Measurements from ENCODE around the gene OFD1. TPM values are rescaled to one million over a fixed set of nuclear protein-coding genes. Genes with fewer than 3 reads are reported as not detected.

OFD1 gene
- total RNA-seq: 10.3 and 10.8 TPM in 2 replicates

GRCh38 chrX:13734278-13735172, at the start of gene OFD1, which contains the start of gene TRAPPC2:
TSS of gene OFD1 (plus strand) at chrX:13734748. CDS start at chrX:13735072, 324 bp downstream.
TSS of gene TRAPPC2 (minus strand) at chrX:13734620. CDS start at chrX:13719963, 14,657 bp downstream.

DNA sequence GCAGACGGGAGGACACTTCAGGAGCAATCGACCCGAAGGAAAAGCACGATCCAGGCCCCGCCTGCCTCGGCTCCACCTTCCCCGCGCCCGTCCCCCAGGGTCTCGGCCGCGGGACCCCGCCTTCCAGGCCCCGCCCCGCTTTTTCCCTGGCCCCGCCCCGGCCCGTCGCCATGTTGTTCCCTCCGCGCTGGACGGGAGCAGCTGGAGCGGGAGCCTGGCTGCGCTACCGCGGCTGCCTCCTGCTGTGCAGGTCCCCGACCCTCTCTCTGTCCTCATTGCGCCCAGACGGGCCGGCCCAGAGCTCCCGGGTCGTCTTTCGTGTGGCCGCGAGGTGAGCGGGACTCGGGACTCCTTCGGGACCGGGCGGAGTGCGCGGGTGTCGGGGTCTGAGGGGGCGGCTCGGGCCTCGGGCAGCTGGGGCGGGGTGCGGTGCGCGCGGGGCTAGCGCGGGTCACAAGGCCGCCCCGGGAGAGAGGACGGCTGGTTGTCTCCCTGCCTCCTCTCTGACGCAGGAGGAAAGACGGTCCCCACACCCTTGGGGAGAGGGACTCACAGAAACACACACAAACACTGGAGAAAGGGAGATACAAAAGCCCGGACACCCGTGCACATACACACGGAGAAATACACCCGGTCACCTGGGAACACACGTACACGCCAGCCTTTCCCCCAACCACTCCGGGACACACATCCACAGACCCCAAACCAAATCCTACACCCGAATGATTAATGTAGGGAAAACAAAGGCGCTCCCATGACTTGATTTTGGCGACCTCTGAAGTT, 45.4 kb upstream of the OFD1 start, which contains the start of gene RAB9A:
Gene RAB9A (plus strand): TSS at position 171 of the 783 bp plus-strand sequence. CDS start 19,619 bp downstream, outside the sequence.

GRCh38 chrX:13816643-13817627, 82.4 kb downstream of the OFD1 start, which contains the start of gene GPM6B:
TSS of gene GPM6B (minus strand) at chrX:13817093. CDS start at chrX:13816904, 189 bp downstream.

Other genes with a start within 250 kb of the OFD1 start
- gene EGFL6, start 165.1 kb upstream of the OFD1 start, total RNA-seq: under 0.01 TPM in 1 of 2 replicates, not detected in the other
- gene TCEANC, start 81.6 kb upstream of the OFD1 start, total RNA-seq: 2.6 and 2.9 TPM in 2 replicates
- 31.1 and 33.4 TPM in 2 replicates for gene RAB9A, start 45.6 kb upstream of the OFD1 start, total RNA-seq
- gene TRAPPC2, start 128 bp upstream of the OFD1 start, total RNA-seq: 9.6 and 10.8 TPM in 2 replicates
- 8.6 and 40.8 TPM in 2 replicates for gene GPM6B, start 82.3 kb downstream of the OFD1 start, total RNA-seq

Measured in subcutaneous preadipocyte (primary cell).